COLO668 (cell line): ENCODE measurements around the gene TAF6.
A peak's percentile ranks its signal among the peaks of the same experiment; 100 is the strongest.

Experiments
- DNase-seq: peaks from one replicate; lab custom pipeline; 2025; ENCODE audit not compliant: unreplicated experiment; lab: John Stamatoyannopoulos, UW

The TAF6 gene

GRCh38 chr7:100124301-100125230, 5.4 kb upstream of the TAF6 start:
- DNase-seq, result no peak

DNA sequence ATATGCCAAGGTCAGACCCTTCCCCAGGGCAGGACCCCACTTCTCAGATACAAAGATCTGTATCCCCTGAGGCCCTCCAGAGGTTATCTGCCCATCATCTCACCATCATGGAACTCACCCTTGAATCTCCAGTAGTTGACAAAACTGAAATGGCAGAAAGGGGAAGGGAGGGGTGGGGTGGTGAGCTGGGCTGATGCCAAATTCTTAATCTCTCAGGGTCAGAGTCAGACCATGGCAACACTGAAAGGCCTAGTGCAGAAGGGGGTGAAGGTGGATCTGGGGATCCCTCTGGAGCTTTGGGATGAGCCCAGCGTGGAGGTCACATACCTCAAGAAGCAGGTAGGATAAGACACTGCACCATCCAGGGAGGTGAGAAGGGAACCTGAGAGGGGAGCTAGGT, 3.4 kb upstream of the TAF6 start:
- no peak for DNase-seq

GRCh38 chr7:100122067-100122466, 2.9 kb upstream of the TAF6 start:
- peak; percentile 93 for DNase-seq

GRCh38 chr7:100120733-100121036, 1.5 kb upstream of the TAF6 start:
- peak; percentile 18 for DNase-seq

- peak; percentile 51 for DNase-seq
These were observed 993 bp upstream of the TAF6 start for GRCh38 chr7:100119970-100120732.

- DNase-seq, result no peak
These were observed 628 bp downstream of the TAF6 start for GRCh38 chr7:100118388-100119071.

DNA sequence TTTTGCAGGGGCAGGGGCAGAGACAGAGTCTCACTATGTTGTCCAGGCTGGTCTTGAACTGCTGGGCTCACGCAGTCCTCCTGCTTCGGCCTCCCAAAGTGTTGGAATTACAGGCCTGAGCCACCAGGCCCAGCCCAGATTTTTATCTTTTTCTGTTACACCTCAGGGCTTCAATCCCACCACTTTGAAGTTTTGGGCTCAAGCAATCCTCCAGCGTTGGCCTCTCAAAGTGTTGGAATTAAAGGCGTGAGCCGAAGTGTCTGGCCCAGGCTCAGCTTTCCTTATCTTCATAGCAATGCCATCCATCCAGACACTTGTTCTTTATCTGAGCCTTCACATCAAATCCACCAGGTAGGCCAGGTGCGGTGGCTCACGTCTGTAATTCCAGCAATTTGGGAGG, 4.1 kb downstream of the TAF6 start:
- DNase-seq, result no peak

- no peak for DNase-seq
These were observed 7.2 kb downstream of the TAF6 start for GRCh38 chr7:100111914-100112313.

DNA sequence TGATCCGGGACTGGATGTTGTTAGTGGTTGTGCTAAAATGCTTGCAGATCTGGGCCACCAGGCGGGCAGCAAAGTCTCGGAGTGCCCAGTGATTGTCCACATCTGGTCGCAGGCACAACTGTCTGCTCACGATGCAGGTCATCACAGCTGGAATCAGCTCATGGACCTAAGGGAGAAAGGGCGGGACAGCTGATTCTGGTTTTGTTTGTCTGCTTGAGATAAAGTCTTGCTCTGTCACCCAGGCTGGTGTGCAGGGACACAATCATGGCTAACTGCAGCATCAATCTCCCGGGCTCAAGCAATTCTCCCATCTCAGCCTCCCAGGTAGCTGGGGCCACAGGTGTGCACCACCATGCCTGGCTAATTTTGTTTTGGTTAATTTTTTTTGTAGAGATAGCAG, 8.0 kb downstream of the TAF6 start:
- DNase-seq, result no peak

- DNase-seq, result no peak
These were observed 9.5 kb downstream of the TAF6 start for GRCh38 chr7:100109521-100110163.

GRCh38 chr7:100107890-100108289, 11.3 kb downstream of the TAF6 start:
- DNase-seq, result no peak

GRCh38 chr7:100107125-100107737, 11.9 kb downstream of the TAF6 start:
- no peak for DNase-seq

DNA sequence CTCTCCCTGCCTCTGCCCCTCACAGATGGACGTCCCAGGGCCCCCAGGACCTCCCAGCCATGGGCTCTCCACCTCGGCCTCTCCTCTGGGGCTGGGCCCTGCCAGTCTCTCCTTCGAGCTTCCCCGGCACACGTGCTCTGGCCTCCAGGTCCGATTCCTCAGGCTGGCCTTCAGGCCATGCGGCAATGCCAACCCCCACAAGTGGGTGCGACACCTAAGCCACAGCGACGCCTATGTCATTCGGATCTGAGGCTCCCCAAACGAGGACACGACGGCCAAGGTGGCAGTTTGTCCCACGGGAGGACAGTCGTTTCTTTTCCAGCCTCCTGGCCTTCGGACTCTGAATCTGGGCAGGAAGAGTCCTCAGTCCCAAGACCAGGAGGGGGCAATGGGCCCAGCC, 12.5 kb downstream of the TAF6 start:
- DNase-seq, result no peak

- DNase-seq, result no peak
These were observed 13.6 kb downstream of the TAF6 start for GRCh38 chr7:100105534-100105933.

- DNase-seq, result no peak
These were observed 16.0 kb downstream of the TAF6 start for GRCh38 chr7:100102950-100103840.

DNA sequence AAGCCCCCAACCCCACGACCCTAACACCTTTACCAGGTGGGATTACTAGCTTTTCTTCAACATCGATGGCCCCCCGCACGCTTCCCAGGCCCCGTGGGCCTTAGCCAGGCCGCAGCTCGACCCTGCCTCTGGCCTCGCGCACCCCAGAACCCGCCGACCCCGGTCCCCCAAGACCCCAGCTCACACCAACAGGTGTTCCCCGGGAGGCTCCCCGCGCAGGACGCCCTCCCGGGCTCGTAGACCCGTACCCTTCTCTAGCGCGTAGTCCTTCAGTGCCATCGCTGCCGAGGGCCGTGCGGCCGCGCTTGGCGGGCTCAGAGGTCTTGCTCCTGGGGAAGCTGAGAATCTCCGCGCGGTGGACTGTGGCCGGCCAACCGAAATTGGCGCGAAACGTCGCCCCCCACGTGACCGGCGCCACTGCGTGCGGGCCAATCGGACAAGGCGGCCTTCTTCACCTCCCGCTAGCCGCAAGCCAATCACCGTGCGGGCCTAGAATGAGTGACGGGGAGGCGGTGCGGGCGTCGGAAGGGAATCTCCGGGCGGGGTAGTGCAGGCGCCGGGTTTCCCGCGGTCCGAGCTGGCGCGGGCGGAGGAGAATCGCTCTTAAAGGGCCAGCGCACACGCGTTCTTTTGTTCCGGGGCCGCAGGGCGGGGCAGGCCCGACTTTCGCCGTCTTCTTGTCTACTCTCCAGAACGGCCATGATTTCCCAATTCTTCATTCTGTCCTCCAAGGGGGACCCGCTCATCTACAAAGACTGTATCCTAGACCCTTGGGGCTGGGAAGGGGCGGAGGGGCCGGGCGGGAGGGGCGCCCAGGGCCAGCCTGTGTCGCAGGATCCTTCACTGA, 17.9 kb downstream of the TAF6 start, which contains the start of the genes AP4M1 and MCM7:
Gene AP4M1 (plus strand): TSS at position 628 of the 847 bp plus-strand sequence. CDS start 72 bp downstream, at position 700.
Gene MCM7 (minus strand): TSS at position 382 of the 847 bp plus-strand sequence. CDS start 103 bp downstream, at position 279.
- peak; percentile 99 for DNase-seq

DNA sequence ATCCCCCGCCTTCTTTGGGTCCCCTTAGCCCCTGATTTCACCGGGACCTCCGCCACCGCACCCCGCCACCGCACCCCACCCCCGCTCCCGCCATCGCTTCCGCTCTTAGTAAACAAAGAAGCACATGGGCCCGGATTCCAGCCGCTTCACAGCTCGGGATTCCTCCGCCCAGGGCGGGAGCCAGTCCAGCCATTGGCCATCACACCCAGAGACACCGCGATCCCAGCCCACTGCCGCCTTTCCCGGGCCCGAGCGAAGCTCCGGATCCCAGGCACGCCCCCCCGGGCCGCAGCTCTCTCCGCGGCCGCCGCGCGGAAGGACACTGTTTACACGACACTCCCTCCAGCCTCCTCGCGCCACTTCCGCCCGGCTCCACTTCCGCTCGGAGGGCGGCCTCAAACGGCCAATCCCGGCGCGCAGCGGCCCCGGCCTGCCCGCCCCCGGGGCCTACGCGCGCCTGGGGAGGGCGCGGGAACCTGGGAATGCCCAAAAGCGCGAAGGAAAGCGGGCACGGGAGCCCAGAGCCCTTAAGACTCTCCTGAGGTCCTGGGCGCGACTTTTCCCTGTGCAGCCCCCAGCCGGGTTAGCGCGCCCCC, 18.6 kb downstream of the TAF6 start:
- peak; percentile 98 for DNase-seq

GRCh38 chr7:100099452-100099851, 19.7 kb downstream of the TAF6 start:
- no peak for DNase-seq
